HepG2 (cell line): ENCODE measurements around the gene CDK7. TPM values are rescaled to one million over a fixed set of nuclear protein-coding genes. Genes with fewer than 3 reads are reported as not detected.

Source experiments
- ATAC-seq: fragments of 200-7000 bp; cut with Tn5 transposase; 3 replicates; pipeline ENCODE4 v1.9.1; 2020; ENCODE audit warnings: mild to moderate bottlenecking, moderate library complexity
- BruUV-seq: library from RNA; stranded (reverse); fragments of 400-500 nt; replicated peaks from 2 replicates; lab custom pipeline; 2021; lab: Mats Ljungman, UMichigan
- CTCF ChIA-PET: fragments of 300-600 bp; formaldehyde crosslinking; extraction: SDS; loops from one replicate; lab custom pipeline; 2021; ENCODE audit warnings: low total read pairs, inconsistent platforms, low intra/inter-chr PET ratio; lab: Yijun Ruan, JAX
- POLR2A ChIA-PET: fragments of 350-600 bp; sonication (Branson Sonifier 250); formaldehyde crosslinking; loops from one replicate; lab custom pipeline; 2020; ENCODE audit warnings: antibody characterized with exemption, inconsistent platforms; lab: Yijun Ruan, JAX
- DNase-seq: peaks from one replicate; pipeline ENCODE4 v3.0.0-alpha.2; 2015; ENCODE audit warnings: low spot score
- FAIRE-seq: peaks from 3 replicates; lab custom pipeline; 2011; peaks lifted over from hg19 to GRCh38; lab: Jason Lieb, UNC
- H2AFZ ChIP-seq: one replicate; pipeline ENCODE4 v1.6.1; 2011; ENCODE audit warnings: low read length, inconsistent platforms
- H3K27ac ChIP-seq: fragments of 300-600 bp; 3 replicates; pipeline ENCODE4 v1.8.0; 2011; ENCODE audit warnings: mixed run types, mild to moderate bottlenecking, mixed read lengths, low read length, inconsistent platforms; ENCODE audit not compliant: insufficient read depth; ENCODE audit errors: extremely low read length
- H3K27me3 ChIP-seq, 2 experiments: fragments of 200-600 bp in 1 of 2; 2 replicates in 1 of 2; 3 replicates in 1 of 2; pipeline versions ENCODE4 v1.6.0 to v1.8.0; 2011; ENCODE audit warnings: low read length in 2 of 2, mild to moderate bottlenecking in 2 of 2, moderate library complexity in 2 of 2, inconsistent platforms in 1 of 2; ENCODE audit not compliant: insufficient read depth in 2 of 2, control insufficient read depth in 1 of 2
- H3K36me3 ChIP-seq, 2 experiments: fragments of 200-600 bp in 1 of 2; replicated peaks in 1 of 2; 2 replicates in 1 of 2; 3 replicates in 1 of 2; pipeline versions ENCODE4 v1.5.1 to v1.8.0; 2011; ENCODE audit warnings: low read length in 2 of 2, inconsistent platforms in 1 of 2; ENCODE audit not compliant: insufficient read depth in 2 of 2, control insufficient read depth in 1 of 2
- H3K4me1 ChIP-seq: 2 replicates; pipeline ENCODE4 v1.5.1; 2012; ENCODE audit warnings: low read length, inconsistent platforms; ENCODE audit not compliant: insufficient read depth
- H3K4me2 ChIP-seq: 2 replicates; pipeline ENCODE4 v1.6.0; 2011; ENCODE audit warnings: low read depth, low read length, inconsistent platforms
- H3K4me3 ChIP-seq, 3 experiments: fragments of 200-600 bp in 1 of 3; sonication (generic), shearing (Covaris generic) in 1 of 3; replicated peaks in 1 of 3; 2 replicates each; pipeline ENCODE4 v1.5.1; 2011 to 2016; ENCODE audit warnings: low read length in 3 of 3, inconsistent platforms in 2 of 3, low read depth in 2 of 3, mild to moderate bottlenecking in 2 of 3, control low read depth in 1 of 3, mixed read lengths in 1 of 3; ENCODE audit not compliant: insufficient read depth in 1 of 3
- H3K79me2 ChIP-seq: one replicate; pipeline ENCODE4 v1.6.1; 2011; ENCODE audit warnings: low read length, inconsistent platforms; ENCODE audit not compliant: insufficient read depth
- H3K9ac ChIP-seq: 2 replicates; pipeline ENCODE4 v1.6.0; 2011; ENCODE audit warnings: mild to moderate bottlenecking, low read depth, low read length, inconsistent platforms; ENCODE audit not compliant: insufficient read depth
- H3K9me3 ChIP-seq: 2 replicates; pipeline ENCODE4 v1.5.1; 2012; ENCODE audit warnings: mild to moderate bottlenecking, low read length
- H4K20me1 ChIP-seq: 2 replicates; pipeline ENCODE4 v1.6.0; 2011; ENCODE audit warnings: inconsistent platforms, mild to moderate bottlenecking, low read length, moderate library complexity; ENCODE audit not compliant: insufficient read depth
- ATAD3A ChIP-seq: sonication (generic); formaldehyde crosslinking; IDR thresholded peaks from 2 replicates; pipeline ENCODE4 v1.4.0; 2020; ENCODE audit warnings: missing genetic modification reagents
- GATAD2A ChIP-seq: IDR thresholded peaks from 2 replicates; pipeline ENCODE4 v1.6.1; 2016
- HNRNPL ChIP-seq: fragments of 200-400 bp; formaldehyde crosslinking; IDR thresholded peaks from 2 replicates; pipeline ENCODE4 v1.6.1; 2017; ENCODE audit warnings: mild to moderate bottlenecking, low read depth, low read length
- JUN ChIP-seq: sonication (generic); formaldehyde crosslinking; IDR thresholded peaks from 2 replicates; pipeline ENCODE4 v1.4.0; 2020; ENCODE audit warnings: mild to moderate bottlenecking, missing genetic modification reagents
- KLF13 ChIP-seq: sonication (generic); formaldehyde crosslinking; IDR thresholded peaks from 2 replicates; pipeline ENCODE4 v1.4.0; 2020; ENCODE audit warnings: mild to moderate bottlenecking, missing genetic modification reagents
- NONO ChIP-seq, 2 experiments: fragments of 450-650 bp in 1 of 2; sonication (generic) in 1 of 2; formaldehyde crosslinking in 1 of 2; IDR thresholded peaks in 1 of 2; conservative IDR thresholded peaks in 1 of 2; 2 replicates each; pipeline versions ENCODE4 v1.6.1 to v1.8.0; 2017 to 2022; ENCODE audit warnings: mild to moderate bottlenecking in 1 of 2, missing genetic modification reagents in 1 of 2, moderate library complexity in 1 of 2
- NR0B2 ChIP-seq: sonication (generic); formaldehyde crosslinking; IDR thresholded peaks from 2 replicates; pipeline ENCODE4 v1.4.0; 2020; ENCODE audit warnings: mild to moderate bottlenecking, missing genetic modification reagents
- NR1H2 ChIP-seq: sonication (generic); formaldehyde crosslinking; IDR thresholded peaks from 2 replicates; pipeline ENCODE4 v1.8.1; 2022; ENCODE audit warnings: low read depth, missing genetic modification reagents, borderline replicate concordance
- PPARG ChIP-seq: conservative IDR thresholded peaks from 2 replicates; pipeline ENCODE4 v1.6.1; 2016; ENCODE audit warnings: missing biosample characterization, missing genetic modification reagents
- RARG ChIP-seq: sonication (generic); formaldehyde crosslinking; IDR thresholded peaks from 2 replicates; pipeline ENCODE4 v1.4.0; 2020; ENCODE audit warnings: low read depth, mild to moderate bottlenecking, missing genetic modification reagents
- SOX13 ChIP-seq, 3 experiments: fragments of 450-650 bp in 1 of 3; sonication (generic) in 1 of 3; formaldehyde crosslinking in 1 of 3; IDR thresholded peaks in 2 of 3; conservative IDR thresholded peaks in 1 of 3; 2 replicates each; pipeline versions ENCODE4 v1.5.0 to v1.6.1; 2016 to 2020; ENCODE audit warnings: antibody characterized with exemption in 1 of 3, mild to moderate bottlenecking in 1 of 3, missing compliant biosample characterization in 1 of 3, missing genetic modification reagents in 1 of 3, moderate library complexity in 1 of 3
- STAT6 ChIP-seq: sonication (generic); formaldehyde crosslinking; IDR thresholded peaks from 2 replicates; pipeline ENCODE4 v1.4.0; 2020; ENCODE audit warnings: missing genetic modification reagents, mild to moderate bottlenecking, borderline replicate concordance
- TEAD3 ChIP-seq: optimal IDR thresholded peaks from 2 replicates; pipeline ENCODE3; 2016; ENCODE audit warnings: borderline replicate concordance
- TMF1 ChIP-seq: sonication (generic); formaldehyde crosslinking; IDR thresholded peaks from 2 replicates; pipeline ENCODE4 v1.8.1; 2022; ENCODE audit warnings: low read depth, missing genetic modification reagents
- TOPORS ChIP-seq: sonication (generic); formaldehyde crosslinking; IDR thresholded peaks from 2 replicates; pipeline ENCODE4 v1.8.0; 2023; ENCODE audit warnings: mild to moderate bottlenecking, missing genetic modification reagents
- ZHX1 ChIP-seq: sonication (generic); formaldehyde crosslinking; IDR thresholded peaks from 2 replicates; pipeline ENCODE4 v1.8.1; 2022; ENCODE audit warnings: low read depth, mild to moderate bottlenecking, missing genetic modification reagents
- ZNF17 ChIP-seq: sonication (generic); formaldehyde crosslinking; IDR thresholded peaks from 2 replicates; pipeline ENCODE4 v1.5.0; 2020; ENCODE audit warnings: mild to moderate bottlenecking, missing genetic modification reagents
- ZNF549 ChIP-seq: sonication (generic); formaldehyde crosslinking; IDR thresholded peaks from 2 replicates; pipeline ENCODE4 v1.5.0; 2020; ENCODE audit warnings: missing genetic modification reagents
- ZNF615 ChIP-seq: sonication (generic); formaldehyde crosslinking; IDR thresholded peaks from 2 replicates; pipeline ENCODE4 v1.5.0; 2020; ENCODE audit warnings: mild to moderate bottlenecking, missing genetic modification reagents, borderline replicate concordance
- ZNF644 ChIP-seq: IDR thresholded peaks from 2 replicates; pipeline ENCODE4 v1.6.1; 2016; ENCODE audit warnings: low read depth
- WGBS: methylation state at CpG from one replicate; pipeline ENCODE4 v1.1.6; 2017; ENCODE audit warnings: low lambda C conversion rate; 5-methylcytosine and 5-hydroxymethylcytosine counted together
- in situ Hi-C: cut with HindIII; loops from 2 replicates; pipeline ENCODE4 v1.10.0; 2017; ENCODE audit warnings: low pct_unique_long_range_greater_than_20kb; ENCODE audit not compliant: extremely low pct_ligation_motif_present
- intact Hi-C: fragments of 100-400 bp; cut with micrococcal nuclease; formaldehyde crosslinking; loops from one replicate; pipeline ENCODE4 v1.10.0; 2022; ENCODE audit not compliant: unreplicated experiment
- polyA plus RNA-seq, 8 experiments: library from polyadenylated mRNA; depleted of rRNA in 3 of 8; stranded (reverse) in 7 of 8; unstranded in 1 of 8; fragments of >200 nt; fragmentation: Illumina TruSeq in 4 of 8; extraction: Trizol in 4 of 8; gene quantifications; 2 replicates each; pipeline versions ENCODE4 v1.2.1 to v1.2.3, GENCODE V29; 2011 to 2016; ENCODE audit warnings: low read depth in 4 of 8, missing spikeins in 1 of 8, mixed read lengths in 1 of 8; ENCODE audit not compliant: insufficient read depth in 1 of 8
- total RNA-seq, 5 experiments: library from RNA; depleted of rRNA; stranded (reverse); fragments of >200 nt; fragmentation: Illumina TruSeq; extraction: Trizol; gene quantifications; 2 replicates each; pipeline ENCODE4 v1.2.3, GENCODE V29; 2016; ENCODE audit warnings: low read depth in 1 of 5

CDK7 gene
- total and polyA plus RNA-seq, 2 of the 13 experiments (the other 11 are each of a cell fraction or from before 2014, with no cell fraction given) = 41.2 to 54.9 TPM

GRCh38 chr5:69293882-69294281 is 59.2 kb downstream of the CDK7 start:
- 0% methylated on average over 1 of the region's 1 CpG for WGBS
- CTCF ChIA-PET = no interaction called here
- TF ChIP-seq ZNF615 (CRISPR knock-in tag) (no peak), RARG (CRISPR knock-in tag) (no peak), TMF1 (CRISPR knock-in tag) (no peak), NONO (IDR thresholded peaks at IDR 0.05) (no peak), NONO (CRISPR knock-in tag; conservative IDR thresholded peaks at IDR 0.05) (0 out of 2 replicates have a peak, but pooled peaks have one; percentile 3), ZNF644 (CRISPR knock-in tag) (peak; percentile 63; the same call in 1 of the 2 replicates), TEAD3 (peak; percentile 95), SOX13 (IDR thresholded peaks at IDR 0.05) (no peak), SOX13 (CRISPR knock-in tag; conservative IDR thresholded peaks at IDR 0.05 in 1 of 2, IDR thresholded peaks at IDR 0.05 in 1 of 2) (peak in 1 of 2 experiments; percentile 18; a peak in 1 of 4 replicates), STAT6 (CRISPR knock-in tag) (no peak), ZNF549 (CRISPR knock-in tag) (no peak), JUN (CRISPR knock-in tag) (no peak), ZNF17 (CRISPR knock-in tag) (no peak), NR0B2 (CRISPR knock-in tag) (no peak), GATAD2A (CRISPR knock-in tag) (0 out of 2 replicates have a peak, but pooled peaks have one; percentile 11), PPARG (CRISPR knock-in tag) (0 out of 2 replicates have a peak, but pooled peaks have one; percentile 23), HNRNPL (no peak), KLF13 (CRISPR knock-in tag) (no peak), NR1H2 (CRISPR knock-in tag) (no peak), TOPORS (no peak), ZHX1 (CRISPR knock-in tag) (no peak), ATAD3A (CRISPR knock-in tag) (no peak)

More at GRCh38 chr5:69293882-69294281, 59.2 kb downstream of the CDK7 start:
- POLR2A ChIA-PET = no interaction called here
- no peaks in the 10 kb centered on the region for H3K79me2 ChIP-seq
- H3K4me3 ChIP-seq = no peak overlapping the region
- FAIRE-seq (peak; percentile 57), ATAC-seq (peak; percentile 94), DNase-seq (peak; percentile 58)
- H3K4me2 ChIP-seq = peak overlapping the region; percentile 45
- BruUV-seq = no TSS peak
- H3K36me3 ChIP-seq = peaks cover 0 to 6% of the 10 kb centered on the region in 2 experiments; a peak in 2 of 5 replicates
- no peaks in the 10 kb centered on the region for H4K20me1 ChIP-seq
- no peak overlapping the region for H2AFZ ChIP-seq
- intact Hi-C loops = no loop called here
- in situ Hi-C loops = no loop called here
- H3K9me3 ChIP-seq = no peaks in the 10 kb centered on the region
- no peaks in the 10 kb centered on the region for H3K27me3 ChIP-seq
- peak overlapping the region; percentile 35 for H3K27ac ChIP-seq
- peaks cover 24% of the 10 kb centered on the region for H3K4me1 ChIP-seq
- no peak overlapping the region for H3K9ac ChIP-seq
